MCF 10A (cell line): ENCODE measurements around the gene ZNF345. TPM values are rescaled to one million over a fixed set of nuclear protein-coding genes. Genes with fewer than 3 reads are reported as not detected.

ENCODE experiments used
- BruUV-seq: library from RNA; stranded (reverse); fragments of 400-500 nt; replicated peaks from 2 replicates; lab custom pipeline; 2021; lab: Mats Ljungman, UMichigan
- CTCF ChIA-PET: fragments of 300-600 bp; sonication (Branson Sonifier 250); formaldehyde crosslinking; extraction: SDS; loops from one replicate; lab custom pipeline; 2021; ENCODE audit warnings: antibody characterized with exemption, inconsistent platforms; lab: Yijun Ruan, JAX
- POLR2A ChIA-PET: fragments of 300-600, 350-650 bp; sonication (Branson Sonifier 250); formaldehyde crosslinking; extraction: SDS; loops from one replicate; lab custom pipeline; 2020; ENCODE audit warnings: antibody characterized with exemption, inconsistent platforms; lab: Yijun Ruan, JAX
- DNase-seq: peaks from one replicate; pipeline ENCODE4 v3.0.0-alpha.2; 2018; ENCODE audit not compliant: unreplicated experiment
- H3K27ac Mint-ChIP-seq: one replicate; pipeline ENCODE4 v1.8.0; 2022; ENCODE audit warnings: mild to moderate bottlenecking, low read depth, mixed read lengths; ENCODE audit not compliant: unreplicated experiment
- H3K27me3 Mint-ChIP-seq: one replicate; pipeline ENCODE4 v1.8.0; 2022; ENCODE audit warnings: mixed read lengths; ENCODE audit not compliant: insufficient read depth, unreplicated experiment
- H3K36me3 Mint-ChIP-seq: one replicate; pipeline ENCODE4 v1.8.0; 2022; ENCODE audit warnings: mild to moderate bottlenecking, moderate library complexity, mixed read lengths; ENCODE audit not compliant: insufficient read depth, unreplicated experiment
- H3K4me1 Mint-ChIP-seq: one replicate; pipeline ENCODE4 v1.8.0; 2022; ENCODE audit warnings: mixed read lengths; ENCODE audit not compliant: insufficient read depth, unreplicated experiment
- H3K4me3 Mint-ChIP-seq: one replicate; pipeline ENCODE4 v1.8.0; 2022; ENCODE audit warnings: mild to moderate bottlenecking, moderate library complexity, mixed read lengths; ENCODE audit not compliant: unreplicated experiment
- H3K9me3 Mint-ChIP-seq: one replicate; pipeline ENCODE4 v1.8.0; 2022; ENCODE audit warnings: mixed read lengths; ENCODE audit not compliant: unreplicated experiment
- intact Hi-C: fragments of 100-400 bp; cut with micrococcal nuclease; formaldehyde crosslinking; loops from 2 replicates; pipeline ENCODE4 v1.14.1; 2022
- total RNA-seq: library from RNA; stranded (reverse); gene quantifications from 2 replicates; pipeline ENCODE4 v1.2.3, GENCODE V29; 2022
- TF ChIP-seq, protein P1 (sequence below): fragments of 200-600 bp; IDR thresholded peaks from one replicate; pipeline ENCODE4 v1.8.0; 2022; ENCODE audit warnings: antibody characterized with exemption, mild to moderate bottlenecking; ENCODE audit not compliant: unreplicated experiment

ZNF345 gene
- total RNA-seq, 1 experiment from 2014 or later, result 1.1 TPM

- CTCF ChIA-PET, result interaction anchor here (0.8 to 1.5 kb wide), 3 partner anchors 12 to 153 kb away, joined by 3 to 14 read pairs (median 3); partner anchors contain the start of genes ZNF345, ZNF568 and ZNF829
- POLR2A ChIA-PET, result interaction anchor here (0.6 to 5.3 kb wide), 22 partner anchors 8 to 1878 kb away, joined by 3 to 115 read pairs (median 3); partner anchors contain the start of genes WDR87, ZNF146, ZNF345 and ZNF383
- peaks cover 22% of the 10 kb centered on the region for H3K9me3 Mint-ChIP-seq
- H3K36me3 Mint-ChIP-seq, result peaks cover 31% of the 10 kb centered on the region
- no peaks in the 10 kb centered on the region for H3K4me1 Mint-ChIP-seq
- no peak within 1 kb of the TSS for H3K4me3 Mint-ChIP-seq
- peak; percentile 79 for DNase-seq
- no peak within 1 kb of the TSS for H3K27ac Mint-ChIP-seq
- BruUV-seq, result no TSS peak
- TF ChIP-seq, protein P1, sequence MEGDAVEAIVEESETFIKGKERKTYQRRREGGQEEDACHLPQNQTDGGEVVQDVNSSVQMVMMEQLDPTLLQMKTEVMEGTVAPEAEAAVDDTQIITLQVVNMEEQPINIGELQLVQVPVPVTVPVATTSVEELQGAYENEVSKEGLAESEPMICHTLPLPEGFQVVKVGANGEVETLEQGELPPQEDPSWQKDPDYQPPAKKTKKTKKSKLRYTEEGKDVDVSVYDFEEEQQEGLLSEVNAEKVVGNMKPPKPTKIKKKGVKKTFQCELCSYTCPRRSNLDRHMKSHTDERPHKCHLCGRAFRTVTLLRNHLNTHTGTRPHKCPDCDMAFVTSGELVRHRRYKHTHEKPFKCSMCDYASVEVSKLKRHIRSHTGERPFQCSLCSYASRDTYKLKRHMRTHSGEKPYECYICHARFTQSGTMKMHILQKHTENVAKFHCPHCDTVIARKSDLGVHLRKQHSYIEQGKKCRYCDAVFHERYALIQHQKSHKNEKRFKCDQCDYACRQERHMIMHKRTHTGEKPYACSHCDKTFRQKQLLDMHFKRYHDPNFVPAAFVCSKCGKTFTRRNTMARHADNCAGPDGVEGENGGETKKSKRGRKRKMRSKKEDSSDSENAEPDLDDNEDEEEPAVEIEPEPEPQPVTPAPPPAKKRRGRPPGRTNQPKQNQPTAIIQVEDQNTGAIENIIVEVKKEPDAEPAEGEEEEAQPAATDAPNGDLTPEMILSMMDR, result no peak
- no peaks in the 10 kb centered on the region for H3K27me3 Mint-ChIP-seq
- intact Hi-C loops, result loop anchor here (1.0 to 10.0 kb wide), 2 partner anchors 12 to 313 kb away; partner anchors contain the start of genes ZNF260 and ZNF345
Measured at GRCh38 chr19:36837906-36838783, 12.5 kb upstream of the ZNF345 start, which contains the start of gene ZNF790. Gene ZNF790, minus strand, starts transcription at chr19:36838387. Its CDS starts 12,768 bp downstream, at chr19:36825619.

GRCh38 chr19:36838784-36839324 is 11.8 kb upstream of the ZNF345 start:
- Mint-ChIP-seq H3K4me3 (no peak overlapping the region), H3K27ac (no peak overlapping the region), H3K36me3 (peaks cover 24% of the 10 kb centered on the region), H3K27me3 (no peaks in the 10 kb centered on the region), H3K4me1 (no peaks in the 10 kb centered on the region), H3K9me3 (peaks cover 22% of the 10 kb centered on the region)
- CTCF ChIA-PET, result interaction anchor here (1.5 kb wide), 1 partner anchor 11 kb away, joined by 14 read pairs; the partner anchor contains the start of gene ZNF345
- DNase-seq, result no peak
- TF ChIP-seq, protein P1, result no peak
- intact Hi-C loops, result loop anchor here (1.0 to 10.0 kb wide), 2 partner anchors 11 to 314 kb away; partner anchors contain the start of genes ZNF260 and ZNF345
- BruUV-seq, result TSS peak; percentile 36
- POLR2A ChIA-PET, result interaction anchor here (0.7 to 5.3 kb wide), 8 partner anchors 12 to 1878 kb away, joined by 3 to 115 read pairs (median 4); partner anchors contain the start of genes ZNF146, ZNF345, ZNF565 and ZNF566

- no peaks in the 10 kb centered on the region for H3K4me1 Mint-ChIP-seq
- intact Hi-C loops, result no loop called here
- BruUV-seq, result no TSS peak
Measured at GRCh38 chr19:36847968-36848367, 2.7 kb upstream of the ZNF345 start.

More at GRCh38 chr19:36847968-36848367, 2.7 kb upstream of the ZNF345 start:
- no peak overlapping the region for H3K27ac Mint-ChIP-seq
- TF ChIP-seq, protein P1, result no peak
- ChIA-PET POLR2A (interaction anchor here (1.6 to 5.3 kb wide), 3 partner anchors 10 to 359 kb away, joined by 8 to 115 read pairs (median 8); partner anchors contain the start of genes ZNF420, ZNF566 and ZNF790), CTCF (no interaction called here)
- peaks cover 6% of the 10 kb centered on the region for H3K36me3 Mint-ChIP-seq
- H3K27me3 Mint-ChIP-seq, result no peaks in the 10 kb centered on the region
- H3K9me3 Mint-ChIP-seq, result peaks cover 7% of the 10 kb centered on the region
- no peak overlapping the region for H3K4me3 Mint-ChIP-seq
- DNase-seq, result no peak
